ENCODE results near the gene SPEG. TPM values are rescaled to one million over a fixed set of nuclear protein-coding genes. Genes with fewer than 3 reads are reported as not detected.
A peak's percentile ranks its signal among the peaks of the same experiment; 100 is the strongest.

Gene SPEG
- total and polyA plus RNA-seq, 2 of the 13 experiments (the other 11 are each of a cell fraction or from before 2014, with no cell fraction given), result 0.18 to 0.24 TPM

GRCh38 chr2:219492575-219492974 lies 57.9 kb downstream of the SPEG start:
- Histone ChIP-seq H3K27me3 (ENCODE audit: control insufficient read depth in 1 of 2, insufficient read depth in 2 of 2, low read length in 2 of 2) (peaks cover 35 to 99% of the 10 kb centered on the region in 2 experiments; a peak in 4 of 5 replicates), H3K9me3 (ENCODE audit: low read length) (no peaks in the 10 kb centered on the region), H3K4me1 (ENCODE audit: insufficient read depth, low read length) (peaks cover 25% of the 10 kb centered on the region), H2AFZ (ENCODE audit: low read length) (no peak overlapping the region), H3K27ac (ENCODE audit: extremely low read length, insufficient read depth, low read length) (no peak overlapping the region), H4K20me1 (ENCODE audit: insufficient read depth, low read length) (no peaks in the 10 kb centered on the region), H3K9ac (ENCODE audit: insufficient read depth, low read depth, low read length) (no peak overlapping the region), H3K4me3 (replicated peaks in 1 of 3; ENCODE audit: insufficient read depth in 1 of 3, low read depth in 2 of 3, low read length in 3 of 3) (no peak overlapping the region), H3K79me2 (ENCODE audit: insufficient read depth, low read length) (no peaks in the 10 kb centered on the region), H3K4me2 (ENCODE audit: low read depth, low read length) (no peak overlapping the region), H3K36me3 (replicated peaks in 1 of 2; ENCODE audit: control insufficient read depth in 1 of 2, insufficient read depth in 2 of 2, low read length in 2 of 2) (no peaks in the 10 kb centered on the region)
- no peak for FAIRE-seq
- in situ Hi-C loops (cut with HindIII; ENCODE audit: extremely low pct_ligation_motif_present, low pct_unique_long_range_greater_than_20kb) (loop anchor here (5.0 kb wide), 1 partner anchor 40 kb away; no protein-coding TSS in a partner anchor), intact Hi-C loops (cut with micrococcal nuclease; ENCODE audit: unreplicated experiment) (no loop called here)
- peak; percentile 69 for ATAC-seq
- peak; percentile 18 for DNase-seq (ENCODE audit: low spot score)
- 2% methylated on average over 4 of the region's 20 CpGs for WGBS (ENCODE audit: low lambda C conversion rate)
- ChIA-PET CTCF (ENCODE audit: low intra/inter-chr PET ratio, low total read pairs) (interaction anchor here (1.5 to 4.5 kb wide), 3 partner anchors 17 to 38 kb away, joined by 4 to 26 read pairs (median 6); no protein-coding TSS in a partner anchor), POLR2A (no interaction called here)
- BruUV-seq (replicated peaks), result no TSS peak
- TF ChIP-seq ZNF614 (CRISPR knock-in tag; IDR thresholded peaks at IDR 0.05; ENCODE audit: borderline replicate concordance) (no peak), MED13 (CRISPR knock-in tag; IDR thresholded peaks at IDR 0.05) (no peak), EED (CRISPR knock-in tag; IDR thresholded peaks at IDR 0.05) (0 out of 2 replicates have a peak, but pooled peaks have one; percentile 37), ZFP36L2 (CRISPR knock-in tag; IDR thresholded peaks at IDR 0.05) (no peak), ZFP41 (CRISPR knock-in tag; IDR thresholded peaks at IDR 0.05; ENCODE audit: borderline replicate concordance) (no peak), SMC3 (IDR thresholded peaks at IDR 0.05; ENCODE audit: low read length) (no peak), RAD21 (CRISPR knock-in tag; IDR thresholded peaks at IDR 0.05) (peak; percentile 75), STAG1 (CRISPR knock-in tag; IDR thresholded peaks at IDR 0.05) (peak; percentile 63), ZNF343 (CRISPR knock-in tag; IDR thresholded peaks at IDR 0.05) (0 out of 2 replicates have a peak, but pooled peaks have one; percentile 28), SPEN (CRISPR knock-in tag; IDR thresholded peaks at IDR 0.05; ENCODE audit: low read depth) (no peak), TBX2 (CRISPR knock-in tag; IDR thresholded peaks at IDR 0.05; ENCODE audit: borderline replicate concordance) (no peak), ZNF564 (CRISPR knock-in tag; IDR thresholded peaks at IDR 0.05) (peak; percentile 98), KDM3A (CRISPR knock-in tag; IDR thresholded peaks at IDR 0.05; ENCODE audit: low read depth) (no peak), GFI1 (CRISPR knock-in tag; IDR thresholded peaks at IDR 0.05; ENCODE audit: borderline replicate concordance) (no peak), XRCC5 (optimal IDR thresholded peaks at IDR 0.05; ENCODE audit: low read length) (peak; percentile 18), NFE2 (CRISPR knock-in tag; IDR thresholded peaks at IDR 0.05) (no peak), HNRNPLL (IDR thresholded peaks at IDR 0.05; ENCODE audit: low read depth, low read length, poor library complexity, severe bottlenecking) (peak; percentile 48)
- TF ChIP-seq, protein P1, sequence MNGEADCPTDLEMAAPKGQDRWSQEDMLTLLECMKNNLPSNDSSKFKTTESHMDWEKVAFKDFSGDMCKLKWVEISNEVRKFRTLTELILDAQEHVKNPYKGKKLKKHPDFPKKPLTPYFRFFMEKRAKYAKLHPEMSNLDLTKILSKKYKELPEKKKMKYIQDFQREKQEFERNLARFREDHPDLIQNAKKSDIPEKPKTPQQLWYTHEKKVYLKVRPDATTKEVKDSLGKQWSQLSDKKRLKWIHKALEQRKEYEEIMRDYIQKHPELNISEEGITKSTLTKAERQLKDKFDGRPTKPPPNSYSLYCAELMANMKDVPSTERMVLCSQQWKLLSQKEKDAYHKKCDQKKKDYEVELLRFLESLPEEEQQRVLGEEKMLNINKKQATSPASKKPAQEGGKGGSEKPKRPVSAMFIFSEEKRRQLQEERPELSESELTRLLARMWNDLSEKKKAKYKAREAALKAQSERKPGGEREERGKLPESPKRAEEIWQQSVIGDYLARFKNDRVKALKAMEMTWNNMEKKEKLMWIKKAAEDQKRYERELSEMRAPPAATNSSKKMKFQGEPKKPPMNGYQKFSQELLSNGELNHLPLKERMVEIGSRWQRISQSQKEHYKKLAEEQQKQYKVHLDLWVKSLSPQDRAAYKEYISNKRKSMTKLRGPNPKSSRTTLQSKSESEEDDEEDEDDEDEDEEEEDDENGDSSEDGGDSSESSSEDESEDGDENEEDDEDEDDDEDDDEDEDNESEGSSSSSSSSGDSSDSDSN (CRISPR knock-in tag; IDR thresholded peaks at IDR 0.05), result peak; percentile 21; the same call in 1 of the 2 replicates
- TF ChIP-seq, protein P2, sequence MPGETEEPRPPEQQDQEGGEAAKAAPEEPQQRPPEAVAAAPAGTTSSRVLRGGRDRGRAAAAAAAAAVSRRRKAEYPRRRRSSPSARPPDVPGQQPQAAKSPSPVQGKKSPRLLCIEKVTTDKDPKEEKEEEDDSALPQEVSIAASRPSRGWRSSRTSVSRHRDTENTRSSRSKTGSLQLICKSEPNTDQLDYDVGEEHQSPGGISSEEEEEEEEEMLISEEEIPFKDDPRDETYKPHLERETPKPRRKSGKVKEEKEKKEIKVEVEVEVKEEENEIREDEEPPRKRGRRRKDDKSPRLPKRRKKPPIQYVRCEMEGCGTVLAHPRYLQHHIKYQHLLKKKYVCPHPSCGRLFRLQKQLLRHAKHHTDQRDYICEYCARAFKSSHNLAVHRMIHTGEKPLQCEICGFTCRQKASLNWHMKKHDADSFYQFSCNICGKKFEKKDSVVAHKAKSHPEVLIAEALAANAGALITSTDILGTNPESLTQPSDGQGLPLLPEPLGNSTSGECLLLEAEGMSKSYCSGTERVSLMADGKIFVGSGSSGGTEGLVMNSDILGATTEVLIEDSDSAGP (CRISPR knock-in tag; IDR thresholded peaks at IDR 0.05; ENCODE audit: borderline replicate concordance), result peak; percentile 27; the same call in 1 of the 2 replicates
- TF ChIP-seq, protein P3, sequence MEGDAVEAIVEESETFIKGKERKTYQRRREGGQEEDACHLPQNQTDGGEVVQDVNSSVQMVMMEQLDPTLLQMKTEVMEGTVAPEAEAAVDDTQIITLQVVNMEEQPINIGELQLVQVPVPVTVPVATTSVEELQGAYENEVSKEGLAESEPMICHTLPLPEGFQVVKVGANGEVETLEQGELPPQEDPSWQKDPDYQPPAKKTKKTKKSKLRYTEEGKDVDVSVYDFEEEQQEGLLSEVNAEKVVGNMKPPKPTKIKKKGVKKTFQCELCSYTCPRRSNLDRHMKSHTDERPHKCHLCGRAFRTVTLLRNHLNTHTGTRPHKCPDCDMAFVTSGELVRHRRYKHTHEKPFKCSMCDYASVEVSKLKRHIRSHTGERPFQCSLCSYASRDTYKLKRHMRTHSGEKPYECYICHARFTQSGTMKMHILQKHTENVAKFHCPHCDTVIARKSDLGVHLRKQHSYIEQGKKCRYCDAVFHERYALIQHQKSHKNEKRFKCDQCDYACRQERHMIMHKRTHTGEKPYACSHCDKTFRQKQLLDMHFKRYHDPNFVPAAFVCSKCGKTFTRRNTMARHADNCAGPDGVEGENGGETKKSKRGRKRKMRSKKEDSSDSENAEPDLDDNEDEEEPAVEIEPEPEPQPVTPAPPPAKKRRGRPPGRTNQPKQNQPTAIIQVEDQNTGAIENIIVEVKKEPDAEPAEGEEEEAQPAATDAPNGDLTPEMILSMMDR (CRISPR knock-in tag; IDR thresholded peaks at IDR 0.05), result peak; percentile 62
